ENCODE data around the gene RNF217. TPM values are rescaled to one million over a fixed set of nuclear protein-coding genes. Genes with fewer than 3 reads are reported as not detected.
"Not testable (repeated sequence)": the region's sequence is repeated elsewhere in the genome, so short reads cannot be mapped to it uniquely, and the experiment has no call there.

RNF217 gene
- total RNA-seq, 1 donor from 2014 or later: 113 TPM

GRCh38 chr6:125050663-125051318 is 88.6 kb downstream of the RNF217 start:
- peak; percentile 21 for DNase-seq (ENCODE audit: low spot score)

- no peak for DNase-seq (ENCODE audit: low spot score)
Observed at GRCh38 chr6:125053809-125054208, 91.6 kb downstream of the RNF217 start.

GRCh38 chr6:125054331-125054730 is 92.1 kb downstream of the RNF217 start:
- DNase-seq (ENCODE audit: low spot score): no peak

GRCh38 chr6:125057392-125058246 is 95.4 kb downstream of the RNF217 start:
- peak; percentile 40 for DNase-seq (ENCODE audit: low spot score)

- peak; percentile 55 for DNase-seq (ENCODE audit: low spot score)
Observed at GRCh38 chr6:125058546-125058945, 96.3 kb downstream of the RNF217 start.

- DNase-seq (ENCODE audit: low spot score): no peak
Observed at GRCh38 chr6:125063307-125063706, 101.1 kb downstream of the RNF217 start.

GRCh38 chr6:125066140-125066539 is 103.9 kb downstream of the RNF217 start:
- no peak for DNase-seq (ENCODE audit: low spot score)

- no peak for DNase-seq (ENCODE audit: low spot score)
Observed at GRCh38 chr6:125066964-125067363, 104.7 kb downstream of the RNF217 start.

- no peak for DNase-seq (ENCODE audit: low spot score)
Observed at GRCh38 chr6:125067552-125067951, 105.3 kb downstream of the RNF217 start.

- no peak for DNase-seq (ENCODE audit: low spot score)
Observed at GRCh38 chr6:125073071-125073470, 110.8 kb downstream of the RNF217 start.

GRCh38 chr6:125074120-125074519 is 111.9 kb downstream of the RNF217 start:
- DNase-seq (ENCODE audit: low spot score): no peak

GRCh38 chr6:125075073-125075472 is 112.8 kb downstream of the RNF217 start:
- not testable (repeated sequence) for DNase-seq (ENCODE audit: low spot score)

GRCh38 chr6:125075741-125076481 is 113.7 kb downstream of the RNF217 start:
- DNase-seq (ENCODE audit: low spot score): no peak

GRCh38 chr6:125076482-125076742 is 114.2 kb downstream of the RNF217 start:
- DNase-seq (ENCODE audit: low spot score): no peak

GRCh38 chr6:125077453-125077852 is 115.2 kb downstream of the RNF217 start:
- DNase-seq (ENCODE audit: low spot score): peak; percentile 47

- DNase-seq (ENCODE audit: low spot score): no peak
Observed at GRCh38 chr6:125078602-125079321, 116.5 kb downstream of the RNF217 start.

- no peak for DNase-seq (ENCODE audit: low spot score)
Observed at GRCh38 chr6:125082908-125083683, 120.9 kb downstream of the RNF217 start.

- no peak for DNase-seq (ENCODE audit: low spot score)
Observed at GRCh38 chr6:125083684-125083990, 121.4 kb downstream of the RNF217 start.

GRCh38 chr6:125086716-125087115 is 124.5 kb downstream of the RNF217 start:
- no peak for DNase-seq (ENCODE audit: low spot score)

GRCh38 chr6:125088963-125089362 is 126.7 kb downstream of the RNF217 start:
- no peak for DNase-seq (ENCODE audit: low spot score)

- no peak for DNase-seq (ENCODE audit: low spot score)
Observed at GRCh38 chr6:125094563-125094962, 132.3 kb downstream of the RNF217 start.

Data from umbilical cord (tissue), 2 donors.